ENCODE results near the gene PIAS1. TPM values are rescaled to one million over a fixed set of nuclear protein-coding genes. Genes with fewer than 3 reads are reported as not detected.

The PIAS1 gene
- total and polyA plus RNA-seq, 11 donors = 6.2 to 37.8 (median 29.4) TPM

- Histone ChIP-seq H3K4me3 (no peak overlapping the region), H3K27ac (no peak overlapping the region), H3K9me3 (peaks cover 0 to 28% (median 16%) of the 10 kb centered on the region in 12 donors), H3K27me3 (no peaks in the 10 kb centered on the region), H3K4me1 (peaks cover 0 to 34% (median 9%) of the 10 kb centered on the region in 12 donors), H3K36me3 (peaks cover 0 to 12% (median 4%) of the 10 kb centered on the region in 9 donors)
- DNase-seq (no peak), ATAC-seq (no peak)
- TF ChIP-seq POLR2A (IDR thresholded peaks at IDR 0.05) = no peak
- TF ChIP-seq CTCF (IDR thresholded peaks at IDR 0.05) = no peak
- intact Hi-C loops (cut with DNase I) = loop anchor here in 1 of 10 donors (10.0 kb wide), 1 partner anchor 49 kb away; no protein-coding TSS in a partner anchor
- WGBS, 4 donors = 84 to 91% (median 89%) methylated on average over 1 of the region's 1 CpG
These were observed 42.0 kb downstream of the PIAS1 start for GRCh38 chr15:68096099-68096498.

- H3K4me3 ChIP-seq = no peak overlapping the region
- DNase-seq = no peak
- intact Hi-C loops (cut with DNase I) = loop anchor here in 1 of 10 donors (10.0 kb wide), 1 partner anchor 48 kb away; no protein-coding TSS in a partner anchor
- H3K9me3 ChIP-seq = peaks cover 0 to 28% (median 16%) of the 10 kb centered on the region in 12 donors
- peaks cover 0 to 9% (median 4%) of the 10 kb centered on the region in 9 donors for H3K36me3 ChIP-seq
- no peaks in the 10 kb centered on the region for H3K27me3 ChIP-seq
- H3K4me1 ChIP-seq = peaks cover 0 to 36% (median 10%) of the 10 kb centered on the region in 12 donors
- no peak overlapping the region for H3K27ac ChIP-seq
- TF ChIP-seq CTCF (IDR thresholded peaks at IDR 0.05) (no peak), POLR2A (IDR thresholded peaks at IDR 0.05) (no peak)
- no peak for ATAC-seq
These were observed 42.9 kb downstream of the PIAS1 start for GRCh38 chr15:68097029-68097428.

- DNase-seq (no peak), ATAC-seq (no peak)
- Histone ChIP-seq H3K27ac (no peak overlapping the region), H3K4me1 (peaks cover 0 to 33% (median 10%) of the 10 kb centered on the region in 12 donors), H3K36me3 (peaks cover 0 to 8% (median 2%) of the 10 kb centered on the region in 9 donors), H3K9me3 (peaks cover 0 to 30% (median 16%) of the 10 kb centered on the region in 12 donors), H3K4me3 (no peak overlapping the region), H3K27me3 (no peaks in the 10 kb centered on the region)
- WGBS, 4 donors = 51 to 61% (median 54%) methylated on average over 1 of the region's 1 CpG
- TF ChIP-seq CTCF (IDR thresholded peaks at IDR 0.05) = no peak
- no peak for TF ChIP-seq POLR2A (IDR thresholded peaks at IDR 0.05)
- intact Hi-C loops (cut with DNase I) = loop anchor here in 1 of 10 donors (10.0 kb wide), 1 partner anchor 46 kb away; no protein-coding TSS in a partner anchor
These were observed 44.4 kb downstream of the PIAS1 start for GRCh38 chr15:68098465-68098864.

GRCh38 chr15:68100194-68100593 lies 46.1 kb downstream of the PIAS1 start:
- ATAC-seq (no peak), DNase-seq (no peak)
- Histone ChIP-seq H3K9me3 (peaks cover 0 to 36% (median 17%) of the 10 kb centered on the region in 12 donors), H3K4me3 (no peak overlapping the region), H3K4me1 (peaks cover 0 to 29% (median 5%) of the 10 kb centered on the region in 12 donors), H3K36me3 (peaks cover 0 to 14% (median 5%) of the 10 kb centered on the region in 9 donors), H3K27me3 (no peaks in the 10 kb centered on the region), H3K27ac (no peak overlapping the region)
- TF ChIP-seq CTCF (IDR thresholded peaks at IDR 0.05) = no peak
- no peak for TF ChIP-seq POLR2A (IDR thresholded peaks at IDR 0.05)
- intact Hi-C loops (cut with DNase I) = no loop called here
- WGBS, 4 donors = 89 to 98% (median 96%) methylated on average over 2 of the region's 2 CpGs
